Common myeloid progenitor, CD34-positive (primary cell): ENCODE data around the gene ZFP57.
A peak's percentile ranks its signal among the peaks of the same experiment; 100 is the strongest.

Experiments
- CTCF ChIA-PET: fragments of 350-600 bp; sonication (Branson Sonifier 250); formaldehyde crosslinking; loops from one replicate; lab custom pipeline; 2021; ENCODE audit warnings: antibody characterized with exemption; lab: Charles Lee
- POLR2A ChIA-PET: fragments of 350-600 bp; sonication (Branson Sonifier 250); formaldehyde crosslinking; loops from one replicate; lab custom pipeline; 2021; ENCODE audit warnings: antibody characterized with exemption; lab: Charles Lee
- DNase-seq, 3 donors: peaks; one replicate each; pipeline versions ENCODE4 v3.0.0 to v3.0.0-alpha.2; 2013
- H3K27ac ChIP-seq, 2 experiments: 1 replicate in 1 of 2; 2 replicates in 1 of 2; pipeline ENCODE4 v1.7.0; 2013; ENCODE audit warnings: inconsistent platforms in 2 of 2, low read length in 2 of 2, mild to moderate bottlenecking in 2 of 2, low read depth in 1 of 2, moderate library complexity in 1 of 2; ENCODE audit not compliant: severe bottlenecking in 2 of 2, insufficient read depth in 1 of 2, poor library complexity in 1 of 2
- H3K27me3 ChIP-seq, 5 experiments: replicated peaks in 2 of 5; 1 replicate in 3 of 5; 2 replicates in 2 of 5; pipeline versions ENCODE4 v1.6.1 to v1.7.0; 2013; ENCODE audit warnings: low read length in 4 of 5, mild to moderate bottlenecking in 2 of 5, moderate library complexity in 2 of 5, inconsistent platforms in 1 of 5; ENCODE audit not compliant: insufficient read depth in 5 of 5, control insufficient read depth in 4 of 5
- H3K36me3 ChIP-seq, 4 experiments: 1 replicate in 2 of 4; 2 replicates in 2 of 4; pipeline versions ENCODE4 v1.6.1 to v1.7.0; 2013; ENCODE audit warnings: low read length in 3 of 4, control low read depth in 1 of 4, mild to moderate bottlenecking in 1 of 4; ENCODE audit not compliant: control insufficient read depth in 4 of 4, insufficient read depth in 4 of 4
- H3K4me1 ChIP-seq, 4 experiments: 1 replicate in 3 of 4; 2 replicates in 1 of 4; pipeline versions ENCODE4 v1.6.1 to v1.7.1; 2013; ENCODE audit warnings: low read length in 3 of 4, mild to moderate bottlenecking in 3 of 4, control low read depth in 1 of 4, inconsistent platforms in 1 of 4, moderate library complexity in 1 of 4; ENCODE audit not compliant: control insufficient read depth in 4 of 4, insufficient read depth in 4 of 4; ENCODE audit errors: control extremely low read depth in 1 of 4
- H3K4me3 ChIP-seq, 7 experiments: 1 replicate in 4 of 7; 2 replicates in 3 of 7; pipeline versions ENCODE4 v1.5.1 to v1.7.0; 2013; ENCODE audit warnings: mild to moderate bottlenecking in 7 of 7, low read length in 6 of 7, moderate library complexity in 6 of 7, inconsistent platforms in 2 of 7, low read depth in 2 of 7, control low read depth in 1 of 7; ENCODE audit not compliant: insufficient read depth in 4 of 7, control insufficient read depth in 1 of 7; ENCODE audit errors: extremely low read depth in 1 of 7
- H3K9me3 ChIP-seq, 5 experiments: 1 replicate in 4 of 5; 2 replicates in 1 of 5; pipeline versions ENCODE4 v1.6.1 to v1.7.1; 2013; ENCODE audit warnings: low read length in 4 of 5, mild to moderate bottlenecking in 2 of 5, inconsistent platforms in 1 of 5, low read depth in 1 of 5, moderate library complexity in 1 of 5; ENCODE audit not compliant: control insufficient read depth in 4 of 5, insufficient read depth in 2 of 5; ENCODE audit errors: control extremely low read depth in 1 of 5
- WGBS: methylation state at CpG from one replicate; pipeline ENCODE4 v1.1.5; 2013; ENCODE audit not compliant: insufficient coverage; 5-methylcytosine and 5-hydroxymethylcytosine counted together

Gene ZFP57

DNA sequence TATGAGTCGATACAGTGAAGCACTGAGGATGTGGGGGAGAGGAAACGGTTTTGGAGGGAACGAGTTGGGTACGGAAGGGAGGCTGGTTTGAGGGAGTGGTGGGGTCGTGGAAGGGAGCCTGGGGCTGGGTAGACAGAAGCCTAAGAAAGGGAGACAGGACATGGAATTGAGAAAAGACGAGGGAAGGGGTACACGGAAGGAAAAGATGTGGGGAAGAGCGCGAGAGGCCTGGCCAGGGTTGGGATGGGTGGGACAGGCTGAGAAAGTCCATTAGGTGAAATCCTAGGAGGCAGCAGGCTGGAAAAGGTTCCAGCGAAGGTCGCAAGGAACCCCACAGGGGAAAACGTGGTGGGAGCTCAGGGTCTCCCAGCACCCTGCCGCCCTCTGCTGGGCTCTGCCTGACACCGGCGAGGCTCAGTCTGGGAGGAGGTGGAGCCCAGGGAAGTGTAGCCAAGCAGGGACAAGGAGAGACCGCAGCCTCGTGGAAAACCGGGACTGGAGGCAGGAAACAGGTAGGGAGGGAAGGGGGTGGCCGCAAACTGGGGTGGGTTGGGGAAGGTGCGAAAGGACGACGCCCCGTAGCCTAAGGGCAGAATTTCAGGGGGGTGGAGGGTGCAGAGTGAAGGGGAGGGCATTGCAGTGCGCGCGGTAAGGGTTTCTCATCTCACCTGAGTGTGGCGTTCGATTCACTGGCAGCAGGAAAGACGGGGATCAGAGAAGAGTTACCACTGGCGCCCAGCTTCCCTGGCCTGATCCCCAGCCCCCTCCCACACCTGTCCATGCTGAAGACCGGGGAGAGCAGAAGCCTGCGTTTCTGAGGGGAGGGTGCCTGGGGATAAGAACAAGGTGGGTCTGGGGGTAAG is 52.3 kb downstream of the ZFP57 start:
- DNase-seq = peak; percentile 42 to 55 (median 48)
- H3K27me3 ChIP-seq = peaks cover 0 to 33% (median 0%) of the 10 kb centered on the region in 5 experiments
- H3K4me3 ChIP-seq = peak overlapping the region; percentile 41 to 92 (median 71)
- peaks cover 0 to under 1% (median under 1%) of the 10 kb centered on the region in 4 experiments for H3K36me3 ChIP-seq
- H3K27ac ChIP-seq = peak overlapping the region in 1 of 2 experiments; percentile 47
- no peaks in the 10 kb centered on the region for H3K9me3 ChIP-seq
- POLR2A ChIA-PET = no interaction called here
- WGBS = 0% methylated on average over 28 of the region's 32 CpGs
- CTCF ChIA-PET = interaction anchor here (0.7 to 1.6 kb wide), 2 partner anchors 25 to 252 kb away, joined by 3 to 6 read pairs; no protein-coding TSS in a partner anchor
- H3K4me1 ChIP-seq = peaks cover 6 to 45% (median 29%) of the 10 kb centered on the region in 4 experiments

DNA sequence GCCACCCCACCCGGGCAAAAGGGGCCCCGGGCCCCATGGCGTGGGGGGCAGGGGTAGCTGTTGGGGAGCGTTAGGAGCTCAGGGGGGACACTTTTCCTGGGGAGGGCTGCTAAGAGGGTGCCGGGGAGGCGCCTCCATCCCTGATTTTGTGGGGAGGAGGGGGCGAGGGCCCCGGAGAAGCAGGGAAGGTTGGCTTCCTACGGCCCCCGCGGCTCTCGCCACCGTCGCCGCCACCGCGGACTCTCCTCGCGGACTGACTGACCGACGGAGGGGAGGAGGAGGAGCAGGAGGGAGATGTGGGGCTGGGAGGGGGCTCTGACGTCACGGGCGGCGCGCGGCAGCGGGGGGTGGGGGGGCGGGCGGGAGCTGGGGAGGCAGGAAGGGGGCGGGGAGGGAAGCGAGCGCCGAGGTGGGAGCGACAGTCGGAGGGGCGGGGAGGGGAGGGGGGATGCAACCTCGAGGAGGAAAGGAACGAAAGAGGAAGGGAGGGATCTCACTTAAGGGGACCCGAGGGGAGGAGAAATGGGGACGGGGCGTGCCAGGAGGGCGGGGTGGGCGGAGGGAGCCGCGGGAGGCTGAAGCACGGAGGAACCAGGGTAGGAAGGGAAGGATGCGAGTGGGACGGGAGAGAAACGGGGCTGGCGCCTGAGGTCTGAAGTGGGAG is 53.1 kb downstream of the ZFP57 start:
- Histone ChIP-seq H3K27ac (peak overlapping the region in 1 of 2 experiments; percentile 47), H3K9me3 (no peaks in the 10 kb centered on the region), H3K4me3 (peak overlapping the region; percentile 54 to 92 (median 71)), H3K4me1 (peaks cover 6 to 40% (median 26%) of the 10 kb centered on the region in 4 experiments), H3K36me3 (peaks cover 0 to 4% (median 2%) of the 10 kb centered on the region in 4 experiments), H3K27me3 (peaks cover 0 to 28% (median 0%) of the 10 kb centered on the region in 5 experiments)
- peak; percentile 72 to 76 (median 76) for DNase-seq
- under 1% methylated on average over 25 of the region's 51 CpGs for WGBS
- ChIA-PET CTCF (interaction anchor here (1.5 to 1.6 kb wide), 2 partner anchors 10 to 26 kb away, joined by 3 to 6 read pairs; no protein-coding TSS in a partner anchor), POLR2A (no interaction called here)

DNA sequence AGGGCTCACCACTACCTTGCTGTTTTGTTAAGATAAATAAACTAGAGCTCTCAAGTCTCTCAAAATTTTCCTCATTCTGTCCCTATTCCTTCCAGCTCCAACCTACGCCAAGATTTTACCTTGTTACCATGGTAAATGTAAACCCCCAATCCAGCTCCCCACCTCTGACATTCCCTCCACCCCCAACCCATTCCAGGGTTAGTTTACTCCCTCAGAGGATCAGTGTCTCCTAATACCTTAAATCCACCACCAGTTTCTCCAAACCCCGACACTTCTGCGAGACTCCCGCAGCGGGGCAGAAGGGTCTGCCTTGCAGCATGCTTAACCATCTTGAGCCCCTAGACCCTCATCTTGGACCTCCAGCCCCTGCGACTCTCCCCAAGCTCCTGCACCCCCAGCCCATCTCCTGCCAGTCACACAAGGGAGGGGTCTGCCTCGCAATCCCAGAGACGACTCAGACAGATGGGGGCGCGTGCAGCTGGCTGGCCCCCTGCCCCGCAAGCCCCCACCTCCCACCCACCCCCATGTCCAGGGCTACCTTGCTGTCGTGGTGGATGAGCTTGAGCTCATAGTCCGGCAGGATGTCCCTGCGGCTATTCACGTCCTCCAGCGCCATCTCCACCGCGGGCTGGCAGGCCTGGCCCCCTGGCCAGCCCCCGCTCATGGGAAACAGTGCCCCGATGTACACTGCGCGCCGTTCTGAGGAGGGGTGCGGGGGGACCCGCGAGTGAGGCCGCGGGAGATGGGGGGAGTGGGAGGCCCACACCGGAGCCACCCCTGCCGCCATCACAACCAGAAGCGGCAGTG is 53.8 kb downstream of the ZFP57 start:
- H3K27me3 ChIP-seq = peaks cover 0 to 30% (median 0%) of the 10 kb centered on the region in 5 experiments
- peak overlapping the region in 5 of 7 experiments; percentile 50 to 92 (median 74) for H3K4me3 ChIP-seq
- 12% methylated on average over 24 of the region's 31 CpGs for WGBS
- peaks cover 0 to 9% (median 3%) of the 10 kb centered on the region in 4 experiments for H3K36me3 ChIP-seq
- peak overlapping the region in 1 of 2 experiments; percentile 1 for H3K27ac ChIP-seq
- peaks cover 6 to 39% (median 24%) of the 10 kb centered on the region in 4 experiments for H3K4me1 ChIP-seq
- H3K9me3 ChIP-seq = no peaks in the 10 kb centered on the region
- ChIA-PET CTCF (interaction anchor here (1.1 to 1.5 kb wide), 2 partner anchors 9 to 27 kb away, joined by 3 to 4 read pairs; no protein-coding TSS in a partner anchor), POLR2A (no interaction called here)
- DNase-seq = peak in 1 of 3 donors; percentile 46

DNA sequence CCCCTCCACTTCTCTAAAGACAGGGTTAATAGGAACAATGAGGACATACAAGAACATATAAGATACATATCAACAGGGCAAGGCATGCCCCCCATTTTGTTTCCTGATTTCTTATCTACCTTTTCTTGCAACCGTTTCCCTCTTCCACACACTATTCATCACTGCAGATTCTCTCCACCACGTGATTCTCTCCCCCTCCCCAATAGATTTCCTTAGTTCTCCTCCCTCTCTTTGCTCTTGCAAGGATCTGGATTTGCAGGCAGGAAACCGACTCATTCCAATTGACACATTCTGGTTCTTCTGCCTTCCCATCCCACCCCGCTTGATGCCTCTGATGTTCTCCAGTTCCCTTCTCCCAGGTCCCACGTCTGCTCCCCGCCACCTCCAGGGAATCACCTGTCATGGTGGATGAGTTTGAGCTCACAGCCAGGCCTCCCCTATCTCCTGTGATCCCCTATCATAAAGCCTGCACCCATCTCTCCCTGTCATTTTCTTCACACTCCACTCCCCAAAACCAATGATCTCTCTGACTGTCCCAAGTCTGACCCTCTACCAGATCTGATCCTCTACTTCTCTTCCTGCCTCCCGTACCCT is 55.5 kb downstream of the ZFP57 start:
- H3K27me3 ChIP-seq = peaks cover 0 to 16% (median 0%) of the 10 kb centered on the region in 5 experiments
- H3K4me1 ChIP-seq = peaks cover 6 to 26% (median 18%) of the 10 kb centered on the region in 4 experiments
- 56% methylated on average over 6 of the region's 7 CpGs for WGBS
- POLR2A ChIA-PET = no interaction called here
- H3K36me3 ChIP-seq = peaks cover 0 to 23% (median 7%) of the 10 kb centered on the region in 4 experiments
- CTCF ChIA-PET = interaction anchor here (1.2 to 2.9 kb wide), 3 partner anchors 14 to 28 kb away, joined by 3 to 7 read pairs (median 6); no protein-coding TSS in a partner anchor
- no peak overlapping the region for H3K27ac ChIP-seq
- H3K9me3 ChIP-seq = no peaks in the 10 kb centered on the region
- no peak overlapping the region for H3K4me3 ChIP-seq
- DNase-seq = no peak

DNA sequence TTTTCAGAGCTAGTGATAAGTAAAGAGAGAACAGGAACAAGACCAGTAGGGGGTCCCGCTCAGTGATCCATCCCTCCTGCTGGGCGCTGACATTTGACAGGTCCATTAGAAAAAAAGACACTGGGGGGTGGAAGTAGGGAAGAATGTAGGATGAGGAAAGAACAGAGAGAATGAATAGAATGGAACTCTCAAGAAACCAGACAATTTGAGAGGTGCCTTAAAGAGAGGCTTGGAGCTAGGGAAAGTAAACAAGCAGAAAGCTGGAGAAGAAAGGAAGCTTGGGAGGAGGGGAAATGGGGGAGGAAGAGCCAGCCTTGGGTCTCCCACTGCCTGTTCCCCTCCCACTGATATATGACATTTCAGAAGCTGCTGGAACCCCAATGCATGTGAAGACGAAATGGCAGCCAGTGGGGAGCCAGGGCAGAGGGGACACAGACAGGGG is 56.4 kb downstream of the ZFP57 start:
- POLR2A ChIA-PET = no interaction called here
- DNase-seq = no peak

More for the DNA sequence above, 56.4 kb downstream of the ZFP57 start:
- Histone ChIP-seq H3K4me1 (peaks cover 5 to 23% (median 18%) of the 10 kb centered on the region in 4 experiments), H3K27me3 (peaks cover 0 to 13% (median 0%) of the 10 kb centered on the region in 5 experiments), H3K36me3 (peaks cover 0 to 30% (median 7%) of the 10 kb centered on the region in 4 experiments), H3K27ac (no peak overlapping the region), H3K4me3 (no peak overlapping the region), H3K9me3 (no peaks in the 10 kb centered on the region)
- 95% methylated on average over 2 of the region's 3 CpGs for WGBS
- CTCF ChIA-PET = interaction anchor here (1.1 to 2.9 kb wide), 4 partner anchors 11 to 250 kb away, joined by 3 to 14 read pairs (median 5); no protein-coding TSS in a partner anchor
